ENCODE results near the gene OPALIN. TPM values are rescaled to one million over a fixed set of nuclear protein-coding genes. Genes with fewer than 3 reads are reported as not detected.

Gene OPALIN
- total and polyA plus RNA-seq, 2 donors (not counting 3 experiments of a cell fraction or from before 2014, with no cell fraction given), result not detected

GRCh38 chr10:96337106-96337505, 21.7 kb downstream of the OPALIN start:
- no peak overlapping the region for H3K9ac ChIP-seq (replicated peaks; ENCODE audit: extremely low read depth, insufficient read depth, low read length)
- no peak overlapping the region for H3K27ac ChIP-seq (ENCODE audit: insufficient read depth, low read depth, low read length)
- H4K20me1 ChIP-seq (replicated peaks; ENCODE audit: control insufficient read depth, extremely low read depth, insufficient read depth, low read length), result no peaks in the 10 kb centered on the region
- dilution Hi-C loops (cut with MboI; ENCODE audit: extremely low pct_ligation_motif_present, low sequenced_read_pairs) (no loop called here), intact Hi-C loops (cut with micrococcal nuclease) (no loop called here)
- no peaks in the 10 kb centered on the region for H3K9me1 ChIP-seq (replicated peaks; ENCODE audit: control insufficient read depth, extremely low read depth, insufficient read depth, low read length)
- no peak overlapping the region for H3K4me3 ChIP-seq (replicated peaks in 1 of 3; ENCODE audit: insufficient read depth in 1 of 3, low read depth in 1 of 3, low read length in 3 of 3)
- no peak overlapping the region for H2AFZ ChIP-seq (ENCODE audit: low read depth, low read length)
- H3K9me3 ChIP-seq (replicated peaks; ENCODE audit: control insufficient read depth, insufficient read depth, low read length), result no peaks in the 10 kb centered on the region
- H3K36me3 ChIP-seq (ENCODE audit: control insufficient read depth in 2 of 2, extremely low read depth in 1 of 2, insufficient read depth in 2 of 2, low read length in 2 of 2), result no peaks in the 10 kb centered on the region
- H3K79me2 ChIP-seq (ENCODE audit: control insufficient read depth, insufficient read depth, low read length), result no peaks in the 10 kb centered on the region
- H3K27me3 ChIP-seq (ENCODE audit: control insufficient read depth in 2 of 2, insufficient read depth in 2 of 2, low read length in 2 of 2), result peaks cover 3 to 7% of the 10 kb centered on the region in 2 experiments
- no peak for FAIRE-seq
- DNase-seq (ENCODE audit: low read depth, low spot score), result no peak
- TF ChIP-seq GATA2 (IDR thresholded peaks at IDR 0.05; ENCODE audit: insufficient read depth, insufficient read length, low read depth, low read length) (no peak), EZH2 (IDR thresholded peaks at IDR 0.05; ENCODE audit: borderline replicate concordance, low read depth, low read length, severe bottlenecking) (no peak), CTCF (IDR thresholded peaks at IDR 0.05; ENCODE audit: extremely low read depth in 1 of 2, insufficient read depth in 1 of 2, low read depth in 1 of 2, low read length in 2 of 2) (no peak), POLR2A (IDR thresholded peaks at IDR 0.05; ENCODE audit: low read depth, low read length) (no peak), JUN (IDR thresholded peaks at IDR 0.05; ENCODE audit: borderline replicate concordance, insufficient read depth, insufficient read length, low read depth) (no peak), POLR2AphosphoS5 (IDR thresholded peaks at IDR 0.05; ENCODE audit: insufficient read depth, low read depth, low read length) (no peak)
- ChIA-PET CTCF (interaction anchor here (0.6 to 7.0 kb wide), 9 partner anchors 8 to 643 kb away, joined by 3 to 154 read pairs (median 10); partner anchors contain the start of gene TCTN3), POLR2A (no interaction called here)
- no peaks in the 10 kb centered on the region for H3K4me1 ChIP-seq (ENCODE audit: control insufficient read depth, extremely low read depth, insufficient read depth, low read length)
- no peak overlapping the region for H3K4me2 ChIP-seq (ENCODE audit: insufficient read depth, low read length)
- no TSS peak for BruUV-seq (replicated peaks)

Data from endothelial cell of umbilical vein (primary cell).